ENCODE data around the gene SRSF3.

DNA sequence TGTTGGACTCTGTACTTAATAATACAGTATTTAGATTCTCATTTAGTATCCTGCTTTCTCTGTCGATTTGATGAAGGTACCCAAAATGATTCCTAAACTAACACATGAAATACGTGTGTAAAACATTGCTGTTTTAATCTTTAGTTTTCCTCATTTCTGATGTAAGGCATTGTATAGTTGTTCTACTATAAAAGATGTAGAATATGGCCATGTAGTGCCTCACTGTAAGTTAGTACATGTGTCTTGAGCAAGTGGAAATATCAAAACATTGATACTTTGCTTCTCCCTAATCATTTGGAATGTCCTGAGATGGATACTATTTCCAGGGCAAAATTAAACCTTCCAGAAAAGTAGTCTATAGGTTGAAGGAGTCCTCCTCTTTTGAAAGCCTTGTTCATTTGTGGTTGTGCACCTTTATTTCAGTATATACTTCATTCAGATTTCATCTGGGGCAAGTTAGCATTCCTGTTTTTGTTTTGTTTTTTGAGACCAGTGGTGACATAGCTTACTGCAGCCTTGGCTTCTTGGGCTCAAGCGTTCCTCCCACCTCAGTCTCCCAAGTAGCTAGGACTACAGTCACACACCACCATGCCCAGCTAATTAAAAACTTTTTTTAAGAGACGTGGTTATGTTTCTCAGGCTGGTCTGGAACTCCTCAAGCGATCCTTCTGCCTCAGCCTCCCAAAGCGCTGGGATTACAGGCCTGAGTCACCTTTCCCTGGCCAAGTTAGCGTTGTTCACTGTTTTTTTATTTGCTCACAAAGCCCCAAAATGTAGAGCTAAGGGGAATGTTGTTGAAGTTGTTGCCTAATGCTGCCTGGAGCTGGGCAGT, 11.6 kb downstream of the SRSF3 start:
- no peak for TF ChIP-seq POLR2AphosphoS5 (IDR thresholded peaks at IDR 0.05)
- TF ChIP-seq, protein P1, sequence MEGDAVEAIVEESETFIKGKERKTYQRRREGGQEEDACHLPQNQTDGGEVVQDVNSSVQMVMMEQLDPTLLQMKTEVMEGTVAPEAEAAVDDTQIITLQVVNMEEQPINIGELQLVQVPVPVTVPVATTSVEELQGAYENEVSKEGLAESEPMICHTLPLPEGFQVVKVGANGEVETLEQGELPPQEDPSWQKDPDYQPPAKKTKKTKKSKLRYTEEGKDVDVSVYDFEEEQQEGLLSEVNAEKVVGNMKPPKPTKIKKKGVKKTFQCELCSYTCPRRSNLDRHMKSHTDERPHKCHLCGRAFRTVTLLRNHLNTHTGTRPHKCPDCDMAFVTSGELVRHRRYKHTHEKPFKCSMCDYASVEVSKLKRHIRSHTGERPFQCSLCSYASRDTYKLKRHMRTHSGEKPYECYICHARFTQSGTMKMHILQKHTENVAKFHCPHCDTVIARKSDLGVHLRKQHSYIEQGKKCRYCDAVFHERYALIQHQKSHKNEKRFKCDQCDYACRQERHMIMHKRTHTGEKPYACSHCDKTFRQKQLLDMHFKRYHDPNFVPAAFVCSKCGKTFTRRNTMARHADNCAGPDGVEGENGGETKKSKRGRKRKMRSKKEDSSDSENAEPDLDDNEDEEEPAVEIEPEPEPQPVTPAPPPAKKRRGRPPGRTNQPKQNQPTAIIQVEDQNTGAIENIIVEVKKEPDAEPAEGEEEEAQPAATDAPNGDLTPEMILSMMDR (IDR thresholded peaks at IDR 0.05) = peak in 1 of 3 donors; percentile 13
- TF ChIP-seq POLR2A (IDR thresholded peaks at IDR 0.05) = no peak

Data from breast epithelium (tissue), 3 donors.